ENCODE data around the gene EFHC1.

DNA sequence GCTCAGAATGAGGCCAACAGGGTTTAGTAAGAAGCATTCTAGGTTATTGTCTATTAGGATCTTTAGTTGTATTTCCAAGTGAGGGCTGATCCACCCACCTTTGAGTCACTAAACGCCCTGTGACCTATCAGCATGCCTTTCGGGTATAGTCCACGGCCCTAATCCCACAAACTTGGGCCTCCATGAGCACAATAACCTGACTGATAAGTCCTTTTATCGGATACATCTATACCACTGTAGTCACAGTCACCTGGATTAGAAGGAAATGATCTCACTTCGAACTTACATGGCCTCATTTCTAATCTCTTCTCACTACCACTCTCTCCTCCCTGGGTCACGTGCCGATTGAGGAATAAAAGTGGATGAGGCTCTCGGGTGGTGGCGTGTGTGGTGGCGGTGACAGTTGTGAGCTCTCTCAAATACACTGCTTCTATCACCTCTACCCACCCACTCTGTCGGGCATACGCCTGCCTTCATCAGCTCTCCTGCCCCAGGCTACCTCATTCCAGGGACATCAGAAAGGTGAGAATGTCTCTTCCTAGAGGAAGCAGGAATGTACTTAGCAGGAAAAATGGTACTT lies 91.5 kb downstream of the EFHC1 start:
- no peak for TF ChIP-seq EZH2 (IDR thresholded peaks at IDR 0.05)
- no peak for TF ChIP-seq POLR2AphosphoS5 (IDR thresholded peaks at IDR 0.05; ENCODE audit: borderline replicate concordance, low read depth, low read length)

All from SK-N-MC (cell line).